Measurements from ENCODE around the gene SLC35F3.

DNA sequence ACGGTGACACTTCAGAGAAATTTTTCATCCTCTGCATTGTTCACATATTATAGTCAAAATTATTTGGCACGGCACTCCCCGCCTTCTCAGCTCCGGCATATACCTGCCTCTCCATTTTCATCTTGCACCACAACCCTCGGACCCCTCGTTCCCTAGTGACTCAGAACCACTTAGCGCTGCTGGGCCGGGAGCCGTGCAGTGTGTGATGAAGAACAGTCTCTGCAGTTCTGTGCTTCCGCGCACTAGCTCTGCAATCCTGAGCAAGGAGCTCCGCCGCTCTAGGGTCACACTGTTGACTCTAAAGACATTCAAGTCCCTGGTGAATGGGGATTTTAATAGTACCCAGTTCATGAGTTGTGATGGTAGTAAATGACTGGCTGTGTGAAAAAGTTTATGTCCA, 221.2 kb downstream of the SLC35F3 start:
- TF ChIP-seq POLR2A (IDR thresholded peaks at IDR 0.05; ENCODE audit: low read depth, low read length): no peak
- no peak for TF ChIP-seq POLR2AphosphoS5 (IDR thresholded peaks at IDR 0.05; ENCODE audit: low read depth, low read length)
